GM13976 (cell line): Measurements from ENCODE around the gene MYH7.

Experiments used
- DNase-seq: peaks from one replicate; pipeline ENCODE4 v3.0.0; 2012; ENCODE audit warnings: low spot score
- in situ Hi-C: fragments of 300-500 bp; cut with MboI; formaldehyde crosslinking; loops from one replicate; pipeline ENCODE4 v1.12.0; 2022; ENCODE audit warnings: low sequenced_read_pairs, mixed read lengths, inconsistent platforms; ENCODE audit not compliant: unreplicated experiment
- TF ChIP-seq, protein P1 (sequence below): IDR thresholded peaks from 2 replicates; pipeline ENCODE4 v1.5.1; 2012; ENCODE audit warnings: borderline replicate concordance, mild to moderate bottlenecking; ENCODE audit not compliant: insufficient read depth; ENCODE audit errors: extremely low read depth, missing control alignments, control extremely low read depth

The MYH7 gene

DNA sequence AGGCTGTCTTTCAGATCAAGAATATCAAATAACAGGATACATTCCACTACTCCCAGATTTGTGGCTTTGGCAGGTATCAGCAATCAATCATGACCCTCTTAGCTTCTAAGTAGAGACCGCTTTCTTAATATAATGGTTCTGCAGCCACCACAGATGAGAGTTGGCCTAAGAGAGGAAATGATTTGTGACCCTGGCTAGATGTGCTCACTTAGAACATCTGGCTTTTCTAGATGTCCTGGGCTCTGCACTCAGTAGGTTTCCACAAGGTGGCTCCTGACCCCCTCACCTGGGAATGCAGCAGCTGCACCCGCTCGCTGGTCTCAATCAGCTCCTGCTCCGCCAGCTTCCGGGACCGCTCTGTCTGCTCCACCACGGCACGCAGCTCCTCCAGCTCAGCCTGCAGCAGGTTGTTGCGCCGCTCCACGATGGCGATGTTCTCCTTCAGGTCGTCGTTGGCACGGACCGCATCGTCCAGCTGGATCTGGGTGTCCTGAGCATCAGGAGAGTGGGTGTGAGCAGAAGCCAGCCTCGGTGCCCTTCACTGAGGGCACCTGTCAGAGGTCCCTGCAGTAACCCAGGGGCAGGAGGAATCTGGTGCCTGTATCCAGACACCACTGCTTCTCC lies 49.7 kb downstream of the MYH7 start:
- TF ChIP-seq, protein P1, sequence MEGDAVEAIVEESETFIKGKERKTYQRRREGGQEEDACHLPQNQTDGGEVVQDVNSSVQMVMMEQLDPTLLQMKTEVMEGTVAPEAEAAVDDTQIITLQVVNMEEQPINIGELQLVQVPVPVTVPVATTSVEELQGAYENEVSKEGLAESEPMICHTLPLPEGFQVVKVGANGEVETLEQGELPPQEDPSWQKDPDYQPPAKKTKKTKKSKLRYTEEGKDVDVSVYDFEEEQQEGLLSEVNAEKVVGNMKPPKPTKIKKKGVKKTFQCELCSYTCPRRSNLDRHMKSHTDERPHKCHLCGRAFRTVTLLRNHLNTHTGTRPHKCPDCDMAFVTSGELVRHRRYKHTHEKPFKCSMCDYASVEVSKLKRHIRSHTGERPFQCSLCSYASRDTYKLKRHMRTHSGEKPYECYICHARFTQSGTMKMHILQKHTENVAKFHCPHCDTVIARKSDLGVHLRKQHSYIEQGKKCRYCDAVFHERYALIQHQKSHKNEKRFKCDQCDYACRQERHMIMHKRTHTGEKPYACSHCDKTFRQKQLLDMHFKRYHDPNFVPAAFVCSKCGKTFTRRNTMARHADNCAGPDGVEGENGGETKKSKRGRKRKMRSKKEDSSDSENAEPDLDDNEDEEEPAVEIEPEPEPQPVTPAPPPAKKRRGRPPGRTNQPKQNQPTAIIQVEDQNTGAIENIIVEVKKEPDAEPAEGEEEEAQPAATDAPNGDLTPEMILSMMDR, result no peak
- in situ Hi-C loops, result no loop called here
- no peak for DNase-seq

DNA sequence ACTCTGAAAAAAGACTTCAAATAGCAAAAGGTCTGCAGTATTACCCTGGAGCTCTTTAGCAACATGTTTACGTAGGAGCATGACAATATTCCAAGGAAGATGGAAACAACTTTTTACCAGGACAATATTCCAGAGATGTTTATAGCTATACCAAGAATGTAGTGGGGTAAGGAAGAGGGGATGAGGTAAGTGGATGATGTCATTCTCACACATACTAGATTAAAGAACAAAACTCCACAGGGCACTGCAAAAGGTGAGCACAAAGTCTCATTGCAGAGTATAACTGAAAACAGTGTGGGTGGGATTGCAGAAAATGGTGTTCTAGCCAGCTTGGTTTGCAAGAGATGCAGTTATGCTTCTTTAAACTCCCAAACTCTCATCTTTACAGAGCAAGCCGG lies 50.2 kb downstream of the MYH7 start:
- in situ Hi-C loops, result no loop called here
- TF ChIP-seq, protein P1, result no peak
- no peak for DNase-seq

DNA sequence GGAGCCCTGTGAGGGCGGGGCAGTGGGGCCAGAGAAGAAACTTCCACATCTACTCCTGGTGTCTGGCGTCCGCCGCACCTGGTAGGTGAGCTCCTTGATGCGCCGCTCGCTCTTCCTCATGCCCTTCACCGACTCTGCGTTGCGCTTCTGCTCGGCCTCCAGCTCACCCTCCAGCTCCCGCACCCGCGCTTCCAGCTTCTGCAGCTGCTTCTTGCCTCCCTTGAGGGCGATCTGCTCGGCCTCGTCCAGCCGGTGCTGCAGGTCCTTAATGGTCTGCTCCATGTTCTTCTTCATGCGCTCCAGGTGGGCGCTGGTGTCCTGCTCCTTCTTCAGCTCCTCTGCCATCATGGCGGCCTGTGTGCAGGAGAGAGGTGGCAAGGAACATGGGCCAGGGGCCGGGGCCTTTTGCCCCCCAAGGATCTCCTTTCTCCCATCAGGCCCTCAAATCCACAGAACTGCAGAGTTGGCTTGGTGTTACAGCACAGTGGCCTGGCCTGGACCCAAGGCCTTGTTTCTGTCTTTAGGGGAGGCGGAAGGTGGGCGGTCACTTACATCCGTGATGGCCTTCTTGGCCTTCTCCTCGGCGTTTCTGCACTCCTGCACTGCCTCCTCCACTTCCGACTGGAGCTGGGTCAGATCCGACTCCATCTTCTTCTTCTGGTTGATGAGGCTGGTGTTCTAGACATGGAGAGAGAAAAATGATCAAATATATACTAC lies 50.9 kb downstream of the MYH7 start:
- DNase-seq, result no peak
- in situ Hi-C loops, result no loop called here
- TF ChIP-seq, protein P1, result no peak

DNA sequence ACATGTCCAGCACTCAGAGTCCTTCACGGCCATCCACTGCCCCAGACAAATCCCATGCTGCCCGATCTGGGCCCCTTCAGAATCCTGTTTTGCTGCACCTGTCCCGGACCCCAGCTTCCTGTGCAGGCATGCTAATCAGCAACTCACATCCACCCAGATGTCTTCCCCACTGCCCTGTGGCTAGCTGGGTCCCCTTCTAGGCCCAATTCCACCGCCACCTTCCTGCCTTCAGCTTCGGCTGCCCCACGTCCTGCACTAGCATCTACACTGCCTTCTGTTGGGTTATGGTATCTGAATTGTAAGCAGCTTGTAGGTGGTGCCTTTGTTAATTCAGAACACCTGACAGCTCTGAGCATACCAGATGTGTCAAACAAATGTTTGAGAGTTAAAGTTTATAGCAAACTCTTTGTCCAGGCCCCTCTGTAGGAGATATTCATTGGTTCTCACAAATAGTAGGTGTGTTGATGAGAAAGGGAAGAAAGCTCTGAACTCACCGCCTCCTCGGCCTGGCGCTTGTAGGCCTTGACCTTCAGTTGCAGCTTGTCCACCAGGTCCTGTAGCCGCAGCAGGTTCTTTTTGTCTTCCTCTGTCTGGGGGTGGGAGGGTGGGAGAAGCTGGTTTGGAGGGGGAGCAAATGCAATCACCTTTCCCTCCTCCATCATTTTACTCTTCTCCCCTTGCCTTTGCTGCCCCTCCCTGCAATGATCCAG lies 52.6 kb downstream of the MYH7 start:
- no peak for DNase-seq
- TF ChIP-seq, protein P1, result no peak
- in situ Hi-C loops, result no loop called here

DNA sequence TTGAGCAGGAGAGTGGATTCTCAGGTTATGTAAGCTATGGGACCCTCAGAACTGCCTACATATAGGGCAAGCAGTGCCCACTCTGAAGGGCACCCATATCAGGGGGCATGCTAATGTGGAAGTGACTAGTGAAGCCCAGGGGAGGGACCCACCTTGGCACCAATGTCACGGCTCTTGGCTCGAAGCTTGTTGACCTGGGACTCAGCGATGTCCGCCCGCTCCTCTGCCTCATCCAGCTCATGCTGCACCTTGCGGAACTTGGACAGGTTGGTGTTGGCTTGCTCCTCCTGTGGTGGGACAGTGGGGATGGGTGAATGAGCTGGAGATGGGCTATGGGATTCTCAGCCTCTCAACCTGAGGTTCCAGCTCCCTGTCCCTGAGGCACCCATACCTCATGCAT lies 53.2 kb downstream of the MYH7 start:
- TF ChIP-seq, protein P1, result no peak

DNA sequence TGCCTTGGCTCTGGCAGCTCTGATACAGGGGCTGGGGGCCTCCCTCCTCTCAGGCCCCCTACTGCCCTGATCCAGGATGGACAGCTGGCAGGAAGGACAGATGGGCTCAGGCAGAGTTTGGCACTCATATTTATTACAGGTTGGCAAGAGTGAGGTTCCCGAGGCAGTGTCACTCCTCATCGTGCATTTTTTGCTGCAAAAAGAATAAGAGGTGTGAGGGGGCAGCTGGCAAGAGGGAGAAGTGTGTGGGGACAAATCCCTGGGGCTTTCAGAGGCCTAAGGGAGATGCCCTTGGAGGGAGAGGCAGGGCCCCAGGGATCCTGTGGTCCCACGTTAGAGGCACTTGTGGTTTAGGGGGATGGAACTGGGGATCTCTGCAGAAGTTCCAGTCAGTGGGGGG lies 53.6 kb downstream of the MYH7 start:
- no peak for DNase-seq
- in situ Hi-C loops, result no loop called here
- TF ChIP-seq, protein P1, result no peak

More for the DNA sequence above, 53.2 kb downstream of the MYH7 start:
- no peak for DNase-seq
- in situ Hi-C loops, result no loop called here
